Progenitor cell of endocrine pancreas (in vitro differentiated cells): Measurements from ENCODE around the gene MACF1. TPM values are rescaled to one million over a fixed set of nuclear protein-coding genes. Genes with fewer than 3 reads are reported as not detected.

Experiments
- DNase-seq: peaks from one replicate; pipeline ENCODE4 v3.0.0; 2021; ENCODE audit warnings: low spot score; ENCODE audit not compliant: unreplicated experiment
- H3K27ac Mint-ChIP-seq: 2 replicates; pipeline ENCODE4 v1.8.0; 2021; ENCODE audit warnings: mild to moderate bottlenecking, moderate library complexity, mixed read lengths
- H3K27me3 Mint-ChIP-seq: 2 replicates; pipeline ENCODE4 v1.8.0; 2021; ENCODE audit warnings: mixed read lengths
- H3K36me3 Mint-ChIP-seq: 2 replicates; pipeline ENCODE4 v1.8.0; 2022; ENCODE audit warnings: mixed read lengths; ENCODE audit not compliant: insufficient read depth
- H3K4me1 Mint-ChIP-seq: 2 replicates; pipeline ENCODE4 v1.8.0; 2021; ENCODE audit warnings: low read depth, mixed read lengths
- H3K4me3 Mint-ChIP-seq: 2 replicates; pipeline ENCODE4 v1.8.0; 2021; ENCODE audit warnings: low read depth, mild to moderate bottlenecking, moderate library complexity, mixed read lengths
- H3K9me3 Mint-ChIP-seq: 2 replicates; pipeline ENCODE4 v1.8.0; 2021; ENCODE audit warnings: low read depth, mixed read lengths
- total RNA-seq: library from RNA; stranded (reverse); gene quantifications from 2 replicates; pipeline ENCODE4 v1.2.1, GENCODE V29; 2021
- TF ChIP-seq, protein P1 (sequence below): fragments of 200-600 bp; sonication (generic); IDR thresholded peaks from one replicate; pipeline ENCODE4 v1.5.0; 2021; ENCODE audit warnings: antibody characterized with exemption, mild to moderate bottlenecking; ENCODE audit not compliant: unreplicated experiment

Gene MACF1
- total RNA-seq, 1 donor from 2014 or later: 241 TPM

DNA sequence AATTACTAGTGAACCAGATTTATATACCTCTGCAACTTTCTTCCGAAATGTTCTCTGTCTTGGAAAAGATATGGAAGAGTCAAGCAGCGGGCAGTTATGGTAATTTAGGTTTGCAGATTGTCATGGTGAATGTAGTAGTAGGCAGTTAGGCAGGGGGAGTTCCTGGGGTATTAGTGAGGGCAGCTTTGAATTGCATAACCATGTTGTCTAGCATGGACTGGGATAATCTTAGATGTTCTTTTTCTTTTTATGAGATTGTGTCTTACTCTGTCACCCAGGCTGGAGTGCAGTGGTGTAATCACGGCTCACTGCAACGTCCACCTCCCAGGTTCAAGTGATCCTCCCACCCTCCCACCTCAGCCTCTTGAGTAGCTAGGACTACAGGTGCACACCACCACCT lies 25.0 kb downstream of the MACF1 start:
- no peaks in the 10 kb centered on the region for H3K9me3 Mint-ChIP-seq
- H3K36me3 Mint-ChIP-seq: peaks cover 9% of the 10 kb centered on the region
- no peak for DNase-seq
- peaks cover 19% of the 10 kb centered on the region for H3K4me1 Mint-ChIP-seq
- H3K27ac Mint-ChIP-seq: peak overlapping the region; percentile 29
- TF ChIP-seq, protein P1, sequence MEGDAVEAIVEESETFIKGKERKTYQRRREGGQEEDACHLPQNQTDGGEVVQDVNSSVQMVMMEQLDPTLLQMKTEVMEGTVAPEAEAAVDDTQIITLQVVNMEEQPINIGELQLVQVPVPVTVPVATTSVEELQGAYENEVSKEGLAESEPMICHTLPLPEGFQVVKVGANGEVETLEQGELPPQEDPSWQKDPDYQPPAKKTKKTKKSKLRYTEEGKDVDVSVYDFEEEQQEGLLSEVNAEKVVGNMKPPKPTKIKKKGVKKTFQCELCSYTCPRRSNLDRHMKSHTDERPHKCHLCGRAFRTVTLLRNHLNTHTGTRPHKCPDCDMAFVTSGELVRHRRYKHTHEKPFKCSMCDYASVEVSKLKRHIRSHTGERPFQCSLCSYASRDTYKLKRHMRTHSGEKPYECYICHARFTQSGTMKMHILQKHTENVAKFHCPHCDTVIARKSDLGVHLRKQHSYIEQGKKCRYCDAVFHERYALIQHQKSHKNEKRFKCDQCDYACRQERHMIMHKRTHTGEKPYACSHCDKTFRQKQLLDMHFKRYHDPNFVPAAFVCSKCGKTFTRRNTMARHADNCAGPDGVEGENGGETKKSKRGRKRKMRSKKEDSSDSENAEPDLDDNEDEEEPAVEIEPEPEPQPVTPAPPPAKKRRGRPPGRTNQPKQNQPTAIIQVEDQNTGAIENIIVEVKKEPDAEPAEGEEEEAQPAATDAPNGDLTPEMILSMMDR: no peak
- H3K27me3 Mint-ChIP-seq: no peaks in the 10 kb centered on the region
- no peak overlapping the region for H3K4me3 Mint-ChIP-seq

DNA sequence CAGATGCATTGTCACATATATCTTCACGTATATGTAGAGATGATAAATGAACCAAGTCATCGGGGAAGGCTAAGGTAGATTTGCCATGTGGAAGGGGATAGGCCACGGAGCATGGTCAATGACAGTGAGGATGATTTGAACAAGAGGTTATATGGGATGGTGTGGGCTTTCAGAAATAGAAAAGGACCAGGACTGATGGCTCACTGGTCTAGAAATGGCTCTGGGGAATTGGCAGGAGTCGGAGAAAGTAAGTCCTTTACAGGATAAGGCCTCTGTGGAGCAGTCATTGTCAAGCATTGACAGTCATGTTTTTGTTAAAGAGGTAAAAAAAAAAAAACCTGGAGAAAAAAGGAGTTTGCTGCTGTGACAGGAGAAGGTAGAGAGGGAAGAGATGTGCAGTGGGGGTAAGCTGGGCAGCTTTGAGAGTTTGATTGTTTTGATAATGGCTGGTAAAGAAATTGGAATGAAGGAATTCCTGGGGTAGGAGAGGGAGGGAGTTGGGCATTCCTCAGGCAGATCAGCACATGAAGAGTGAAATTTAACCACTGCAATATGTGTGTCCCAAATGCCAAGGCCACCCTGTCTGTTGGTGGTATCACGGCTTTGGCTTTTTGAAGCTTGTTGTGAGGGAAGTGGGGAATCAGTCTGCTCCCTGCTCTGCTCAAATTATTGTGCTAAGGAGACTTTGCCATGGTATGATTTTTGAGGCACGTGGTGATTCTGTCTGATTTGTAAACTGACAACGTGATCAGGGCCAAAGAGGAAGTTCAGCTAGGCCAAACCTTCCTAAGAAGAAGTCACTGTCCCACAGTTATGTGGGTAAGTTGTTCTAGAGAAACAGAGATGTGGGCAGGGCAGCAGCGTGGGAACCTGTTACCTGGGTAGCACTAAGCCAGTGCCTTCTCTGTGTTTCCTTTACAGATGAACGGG lies 26.0 kb downstream of the MACF1 start:
- Mint-ChIP-seq H3K27ac (peak overlapping the region; percentile 12), H3K27me3 (no peaks in the 10 kb centered on the region), H3K9me3 (no peaks in the 10 kb centered on the region), H3K4me1 (peaks cover 19% of the 10 kb centered on the region), H3K36me3 (peaks cover 13% of the 10 kb centered on the region), H3K4me3 (no peak overlapping the region)
- TF ChIP-seq, protein P1: no peak
- no peak for DNase-seq

DNA sequence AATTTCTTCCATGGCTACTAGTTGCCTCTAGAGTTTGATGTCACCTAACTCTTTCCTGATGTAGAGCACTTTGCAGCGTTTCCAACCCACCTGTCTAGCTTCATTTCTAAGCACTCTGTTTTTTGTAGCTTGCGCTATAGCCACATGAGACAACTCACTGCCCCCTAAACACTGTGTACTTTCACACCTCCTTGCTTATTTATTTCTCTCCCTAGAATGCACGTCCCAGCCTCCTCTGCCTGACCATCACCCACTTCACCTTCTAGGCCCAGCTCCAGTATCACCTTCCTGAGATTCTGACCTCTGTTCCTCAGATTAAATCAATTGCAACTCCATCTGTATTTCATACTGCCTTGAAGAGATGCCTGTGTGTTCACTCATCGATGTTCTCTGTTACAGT lies 32.5 kb downstream of the MACF1 start:
- Mint-ChIP-seq H3K9me3 (no peaks in the 10 kb centered on the region), H3K36me3 (peaks cover 17% of the 10 kb centered on the region), H3K4me3 (no peak overlapping the region), H3K27me3 (no peaks in the 10 kb centered on the region), H3K4me1 (no peaks in the 10 kb centered on the region), H3K27ac (no peak overlapping the region)
- no peak for DNase-seq
- TF ChIP-seq, protein P1: no peak

DNA sequence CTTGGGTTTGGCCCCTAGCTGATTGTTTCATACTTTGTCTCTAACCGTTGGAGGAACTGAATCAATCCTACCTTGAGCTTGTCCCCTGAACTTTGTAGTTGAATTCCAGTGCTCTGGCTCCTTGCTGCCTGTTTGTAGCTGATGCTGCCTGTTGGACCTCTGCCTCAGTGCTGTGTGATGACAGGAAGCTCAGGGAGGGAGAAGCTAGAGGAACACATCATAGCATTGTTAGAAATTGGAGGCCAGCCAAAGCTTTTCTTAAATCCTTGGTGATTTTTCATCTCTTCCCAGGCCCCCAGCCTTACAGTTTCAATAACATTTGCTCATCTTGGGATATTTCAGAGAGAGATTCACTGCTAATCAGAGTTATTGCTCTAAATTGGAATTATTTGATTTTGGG lies 34.0 kb downstream of the MACF1 start:
- Mint-ChIP-seq H3K36me3 (peaks cover 8% of the 10 kb centered on the region), H3K27ac (peak overlapping the region; percentile 6), H3K4me3 (no peak overlapping the region), H3K4me1 (no peaks in the 10 kb centered on the region), H3K27me3 (no peaks in the 10 kb centered on the region), H3K9me3 (no peaks in the 10 kb centered on the region)
- DNase-seq: no peak
- TF ChIP-seq, protein P1: no peak

DNA sequence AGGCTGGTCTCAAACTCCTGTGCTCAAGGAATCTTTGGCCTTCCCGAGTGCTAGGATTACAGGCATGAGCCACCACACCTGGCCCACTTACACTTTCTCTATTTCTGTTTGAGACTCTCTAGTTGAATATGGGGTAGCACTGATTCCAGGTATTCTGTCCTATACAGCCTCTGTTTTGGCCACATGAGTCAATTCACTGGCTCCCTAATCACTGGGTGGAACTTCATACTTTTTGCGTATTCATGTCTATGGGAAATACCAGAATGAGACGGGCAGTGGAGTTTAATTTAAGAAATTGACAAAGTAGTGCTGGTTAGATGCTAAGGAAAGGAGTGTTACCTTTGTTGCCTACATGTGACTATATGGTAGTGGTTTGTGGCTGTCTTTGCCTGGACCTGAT lies 35.5 kb downstream of the MACF1 start:
- H3K9me3 Mint-ChIP-seq: no peaks in the 10 kb centered on the region
- H3K4me1 Mint-ChIP-seq: no peaks in the 10 kb centered on the region
- TF ChIP-seq, protein P1: no peak
- no peak for DNase-seq
- peaks cover 8% of the 10 kb centered on the region for H3K36me3 Mint-ChIP-seq
- no peak overlapping the region for H3K27ac Mint-ChIP-seq
- H3K4me3 Mint-ChIP-seq: no peak overlapping the region
- no peaks in the 10 kb centered on the region for H3K27me3 Mint-ChIP-seq
